ENCODE measurements around the gene ZNF474.

DNA sequence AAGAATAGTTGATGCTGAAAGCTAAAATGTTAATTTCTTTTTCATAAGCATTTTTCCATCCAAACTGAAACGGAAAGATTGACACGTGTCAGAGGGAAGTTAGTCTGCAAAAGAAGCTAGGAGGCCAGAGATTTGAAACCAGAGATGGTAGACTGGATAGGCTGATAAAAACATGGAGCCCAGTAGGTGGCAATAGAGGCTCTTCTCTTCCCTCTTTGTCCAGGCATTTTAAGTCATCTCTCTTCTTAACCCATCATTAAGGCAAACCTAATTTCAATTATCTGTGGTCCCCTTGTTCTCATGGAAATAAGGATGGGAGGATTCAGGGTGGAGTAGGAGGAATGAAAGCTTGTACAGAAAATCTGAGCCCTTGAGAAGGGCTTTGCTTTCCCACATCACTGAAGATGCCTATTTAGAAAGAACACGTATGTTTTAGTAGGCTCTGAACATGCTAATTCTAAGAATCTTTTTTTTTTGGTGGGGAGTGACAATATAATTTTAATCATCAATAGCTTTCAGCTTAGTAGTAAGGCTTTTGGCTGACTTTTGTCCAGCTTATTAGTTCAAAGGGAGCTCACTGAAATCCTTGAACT is 66.6 kb downstream of the ZNF474 start:
- TF ChIP-seq, protein P1, sequence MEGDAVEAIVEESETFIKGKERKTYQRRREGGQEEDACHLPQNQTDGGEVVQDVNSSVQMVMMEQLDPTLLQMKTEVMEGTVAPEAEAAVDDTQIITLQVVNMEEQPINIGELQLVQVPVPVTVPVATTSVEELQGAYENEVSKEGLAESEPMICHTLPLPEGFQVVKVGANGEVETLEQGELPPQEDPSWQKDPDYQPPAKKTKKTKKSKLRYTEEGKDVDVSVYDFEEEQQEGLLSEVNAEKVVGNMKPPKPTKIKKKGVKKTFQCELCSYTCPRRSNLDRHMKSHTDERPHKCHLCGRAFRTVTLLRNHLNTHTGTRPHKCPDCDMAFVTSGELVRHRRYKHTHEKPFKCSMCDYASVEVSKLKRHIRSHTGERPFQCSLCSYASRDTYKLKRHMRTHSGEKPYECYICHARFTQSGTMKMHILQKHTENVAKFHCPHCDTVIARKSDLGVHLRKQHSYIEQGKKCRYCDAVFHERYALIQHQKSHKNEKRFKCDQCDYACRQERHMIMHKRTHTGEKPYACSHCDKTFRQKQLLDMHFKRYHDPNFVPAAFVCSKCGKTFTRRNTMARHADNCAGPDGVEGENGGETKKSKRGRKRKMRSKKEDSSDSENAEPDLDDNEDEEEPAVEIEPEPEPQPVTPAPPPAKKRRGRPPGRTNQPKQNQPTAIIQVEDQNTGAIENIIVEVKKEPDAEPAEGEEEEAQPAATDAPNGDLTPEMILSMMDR (IDR thresholded peaks at IDR 0.05; ENCODE audit: insufficient read depth, low read length) = no peak
- TF ChIP-seq SPI1 (IDR thresholded peaks at IDR 0.05; ENCODE audit: borderline replicate concordance, low read depth) (no peak), POLR2AphosphoS5 (IDR thresholded peaks at IDR 0.05; ENCODE audit: low read depth) (no peak), GABPA (IDR thresholded peaks at IDR 0.05; ENCODE audit: low read depth) (no peak)
